ENCODE data around the gene PAWR. TPM values are rescaled to one million over a fixed set of nuclear protein-coding genes. Genes with fewer than 3 reads are reported as not detected.
"Not testable (repeated sequence)": the region's sequence is repeated elsewhere in the genome, so short reads cannot be mapped to it uniquely, and the experiment has no call there.

PAWR gene
- total RNA-seq, 2 experiments from 2014 or later, result 10.0 to 13.4 TPM

GRCh38 chr12:79546466-79547043, 144.2 kb downstream of the PAWR start:
- Mint-ChIP-seq H3K9me3 (no peaks in the 10 kb centered on the region), H3K4me1 (no peaks in the 10 kb centered on the region)

GRCh38 chr12:79544439-79544838, 146.3 kb downstream of the PAWR start:
- not testable (repeated sequence) for H3K4me1 Mint-ChIP-seq, H3K4me3 Mint-ChIP-seq, H3K27ac Mint-ChIP-seq, H3K9me3 Mint-ChIP-seq, H3K27me3 Mint-ChIP-seq, H3K36me3 Mint-ChIP-seq, DNase-seq

More at GRCh38 chr12:79546466-79547043, 144.2 kb downstream of the PAWR start:
- no peak overlapping the region for H3K4me3 Mint-ChIP-seq
- H3K27ac Mint-ChIP-seq, result no peak overlapping the region
- no peaks in the 10 kb centered on the region for H3K36me3 Mint-ChIP-seq
- H3K27me3 Mint-ChIP-seq, result no peaks in the 10 kb centered on the region
- DNase-seq, result no peak

- H3K4me3 Mint-ChIP-seq, result no peak overlapping the region
- no peaks in the 10 kb centered on the region for H3K9me3 Mint-ChIP-seq
- DNase-seq, result no peak
- H3K27ac Mint-ChIP-seq, result no peak overlapping the region
- no peaks in the 10 kb centered on the region for H3K4me1 Mint-ChIP-seq
- no peaks in the 10 kb centered on the region for H3K27me3 Mint-ChIP-seq
- H3K36me3 Mint-ChIP-seq, result no peaks in the 10 kb centered on the region
Observed at GRCh38 chr12:79537675-79538074, 153.1 kb downstream of the PAWR start.

GRCh38 chr12:79535751-79536150, 155.0 kb downstream of the PAWR start:
- H3K27me3 Mint-ChIP-seq, result no peaks in the 10 kb centered on the region
- no peaks in the 10 kb centered on the region for H3K4me1 Mint-ChIP-seq
- H3K36me3 Mint-ChIP-seq, result no peaks in the 10 kb centered on the region
- no peak for DNase-seq
- no peaks in the 10 kb centered on the region for H3K9me3 Mint-ChIP-seq
- H3K27ac Mint-ChIP-seq, result no peak overlapping the region
- H3K4me3 Mint-ChIP-seq, result no peak overlapping the region

Other genes with a start within 250 kb of the PAWR start
- gene PPP1R12A, start 244.1 kb upstream of the PAWR start, total RNA-seq, result 10 to 100 TPM; 58.6 to 63.4 TPM